ENCODE measurements around the gene TNRC18. TPM values are rescaled to one million over a fixed set of nuclear protein-coding genes. Genes with fewer than 3 reads are reported as not detected.
A peak's percentile ranks its signal among the peaks of the same experiment; 100 is the strongest.

TNRC18 gene
- total RNA-seq, 4 donors from 2014 or later: 79.9 to 160 (median 91.3) TPM

GRCh38 chr7:5420881-5421713 lies 2.5 kb downstream of the TNRC18 start:
- no peak for TF ChIP-seq CTCF (IDR thresholded peaks at IDR 0.05)
- TF ChIP-seq POLR2A (IDR thresholded peaks at IDR 0.05): no peak
- WGBS, 2 donors: 0 to 1% methylated on average over 48 to 49 of the region's 93 CpGs
- DNase-seq (ENCODE audit: low spot score in 2 of 2): no peak
- H3K4me3 ChIP-seq (ENCODE audit: low read depth, poor library complexity, severe bottlenecking): peak overlapping the region; percentile 76
- intact Hi-C loops (cut with DNase I; ENCODE audit: low total_unique reads): no loop called here

DNA sequence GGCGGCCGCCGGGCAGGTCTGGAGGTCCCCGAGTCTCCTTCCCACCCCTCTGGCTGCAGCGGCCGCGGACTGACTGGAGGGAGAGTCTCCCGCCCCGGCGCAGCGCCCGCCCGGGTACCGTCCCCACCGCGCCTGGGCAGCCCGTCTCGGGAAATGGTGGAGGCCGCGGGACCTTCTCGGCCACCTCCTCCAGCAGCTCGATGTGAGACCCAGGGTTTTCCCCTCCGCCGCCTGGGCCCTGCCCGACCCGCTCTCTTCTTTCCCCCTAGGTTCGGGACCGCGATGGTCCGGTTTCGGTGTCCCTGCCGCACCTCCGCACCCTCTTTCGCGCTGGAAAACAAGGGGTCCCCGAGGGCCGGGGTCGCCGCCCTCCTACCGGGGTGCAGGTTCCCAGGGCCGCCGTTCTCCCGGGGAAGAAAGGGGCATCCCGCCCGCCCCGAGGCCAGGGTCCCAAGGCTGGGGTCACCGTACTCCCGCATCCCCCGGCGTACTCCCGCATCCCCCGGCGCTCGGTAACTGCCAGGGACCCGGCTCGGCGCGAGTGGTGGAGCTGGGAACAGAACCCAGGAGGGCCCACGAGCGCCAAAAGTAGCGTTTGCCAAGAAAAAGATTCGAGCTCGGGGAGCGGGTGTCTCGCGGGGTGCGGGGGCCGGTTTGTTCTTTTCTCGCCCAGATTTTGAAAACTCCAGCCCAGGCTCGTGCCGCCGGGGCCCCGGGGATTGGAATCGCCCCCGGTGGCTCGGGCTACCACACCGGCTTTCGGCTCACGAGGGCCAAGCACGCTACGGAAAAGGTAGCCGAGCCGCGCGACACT lies 3.4 kb downstream of the TNRC18 start:
- no peak for TF ChIP-seq POLR2A (IDR thresholded peaks at IDR 0.05)
- no peak for TF ChIP-seq CTCF (IDR thresholded peaks at IDR 0.05)
- intact Hi-C loops (cut with DNase I; ENCODE audit: low total_unique reads): no loop called here
- 0 to 1% methylated on average over 33 to 57 of the region's 85 CpGs for WGBS, 2 donors
- DNase-seq (ENCODE audit: low spot score in 2 of 2): peak in 1 of 2 donors; percentile 89
- peak overlapping the region; percentile 76 for H3K4me3 ChIP-seq (ENCODE audit: low read depth, poor library complexity, severe bottlenecking)

DNA sequence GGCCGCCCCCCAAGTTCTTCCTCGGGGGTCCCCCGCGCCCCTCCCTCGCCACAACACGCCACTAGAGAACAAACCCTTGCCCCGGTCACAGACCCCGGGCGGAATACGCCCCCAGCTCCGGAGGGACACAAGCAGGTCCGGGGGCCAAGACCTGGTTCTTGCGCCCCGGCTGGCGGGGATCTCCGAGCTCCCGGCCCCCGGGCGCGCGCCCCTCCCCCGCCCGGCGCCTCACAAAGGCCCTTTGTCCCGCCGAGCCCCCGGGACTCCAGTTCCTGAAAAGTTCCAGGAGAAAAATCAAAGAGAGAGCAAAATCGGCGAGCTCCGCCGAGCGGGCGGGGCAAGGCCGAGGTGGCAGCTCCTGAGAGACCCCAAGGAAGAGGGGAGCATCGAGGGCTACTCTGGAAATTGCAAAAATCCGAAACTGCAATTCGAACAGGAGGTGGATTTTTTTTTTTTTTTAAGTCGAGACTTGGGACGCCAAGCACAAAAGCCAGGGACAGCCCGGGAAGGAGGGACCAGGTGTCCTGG lies 4.0 kb downstream of the TNRC18 start:
- TF ChIP-seq CTCF (IDR thresholded peaks at IDR 0.05) (no peak), POLR2A (IDR thresholded peaks at IDR 0.05) (no peak)
- intact Hi-C loops (cut with DNase I; ENCODE audit: low total_unique reads): no loop called here
- H3K4me3 ChIP-seq (ENCODE audit: low read depth, poor library complexity, severe bottlenecking): peak overlapping the region; percentile 76
- no peak for DNase-seq (ENCODE audit: low spot score in 2 of 2)
- WGBS, 2 donors: 1 to 2% methylated on average over 13 to 35 of the region's 40 CpGs

DNA sequence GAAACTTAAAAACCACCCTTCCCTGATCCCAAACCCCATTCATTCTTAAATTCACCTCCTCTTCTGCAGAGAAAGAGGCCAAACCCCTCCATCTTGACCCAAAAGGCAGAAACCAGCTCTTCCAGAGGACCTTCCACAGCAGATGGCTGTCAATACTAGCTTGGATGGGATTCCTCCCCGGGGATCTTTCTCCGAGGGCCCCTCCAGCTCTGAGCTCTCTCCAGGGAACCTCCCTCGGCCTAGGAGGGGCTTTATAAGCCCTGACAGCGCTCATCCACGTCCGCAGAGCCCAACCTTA lies 5.4 kb downstream of the TNRC18 start:
- intact Hi-C loops (cut with DNase I; ENCODE audit: low total_unique reads): no loop called here
- no peak overlapping the region for H3K4me3 ChIP-seq (ENCODE audit: low read depth, poor library complexity, severe bottlenecking)
- no peak for DNase-seq (ENCODE audit: low spot score in 2 of 2)
- WGBS, 2 donors: 6 to 9% methylated on average over 6 of the region's 6 CpGs
- TF ChIP-seq POLR2A (IDR thresholded peaks at IDR 0.05) (no peak), CTCF (IDR thresholded peaks at IDR 0.05) (no peak)

GRCh38 chr7:5417106-5418071 lies 6.2 kb downstream of the TNRC18 start:
- no peak overlapping the region for H3K4me3 ChIP-seq (ENCODE audit: low read depth, poor library complexity, severe bottlenecking)
- WGBS, 2 donors: 56 to 60% methylated on average over 15 of the region's 15 CpGs
- no peak for DNase-seq (ENCODE audit: low spot score in 2 of 2)
- intact Hi-C loops (cut with DNase I; ENCODE audit: low total_unique reads): no loop called here
- TF ChIP-seq POLR2A (IDR thresholded peaks at IDR 0.05) (no peak), CTCF (IDR thresholded peaks at IDR 0.05) (no peak)

All from lower leg skin (tissue), 4 donors.